BJ (cell line): ENCODE data around the gene GIGYF2. TPM values are rescaled to one million over a fixed set of nuclear protein-coding genes. Genes with fewer than 3 reads are reported as not detected.

ENCODE experiments used
- CTCF ChIA-PET: fragments of 350-600 bp; formaldehyde crosslinking; extraction: SDS; loops from one replicate; lab custom pipeline; 2021; ENCODE audit warnings: antibody characterized with exemption, inconsistent platforms; lab: Yijun Ruan, JAX
- POLR2A ChIA-PET: fragments of 300-600 bp; sonication (Branson Sonifier 250); formaldehyde crosslinking; extraction: SDS; loops from one replicate; lab custom pipeline; 2021; ENCODE audit warnings: antibody characterized with exemption; lab: Charles Lee
- DNase-seq: peaks from one replicate; pipeline ENCODE4 v3.0.0-alpha.2; 2011; ENCODE audit warnings: low read depth
- H3K27me3 ChIP-seq: 2 replicates; pipeline ENCODE4 v1.6.0; 2011; ENCODE audit warnings: low read length; ENCODE audit not compliant: control insufficient read depth, insufficient read depth
- H3K36me3 ChIP-seq: 2 replicates; pipeline ENCODE4 v1.5.1; 2011; ENCODE audit warnings: low read length; ENCODE audit not compliant: control insufficient read depth, insufficient read depth
- H3K4me3 ChIP-seq: 2 replicates; pipeline ENCODE4 v1.5.1; 2011; ENCODE audit warnings: low read depth, mild to moderate bottlenecking, control low read depth, low read length
- polyA plus RNA-seq: library from polyadenylated mRNA; depleted of rRNA; stranded (reverse); fragments of >200 nt; gene quantifications from 2 replicates; pipeline ENCODE4 v1.2.3, GENCODE V29; 2011
- TF ChIP-seq, protein P1 (sequence below): IDR thresholded peaks from 2 replicates; pipeline ENCODE4 v1.5.1; 2011; ENCODE audit warnings: low read depth, mild to moderate bottlenecking, control low read depth, inconsistent platforms, low read length, moderate library complexity; ENCODE audit not compliant: insufficient read depth

The GIGYF2 gene
- polyA plus RNA-seq, 1 experiment, result 28.0 TPM

DNA sequence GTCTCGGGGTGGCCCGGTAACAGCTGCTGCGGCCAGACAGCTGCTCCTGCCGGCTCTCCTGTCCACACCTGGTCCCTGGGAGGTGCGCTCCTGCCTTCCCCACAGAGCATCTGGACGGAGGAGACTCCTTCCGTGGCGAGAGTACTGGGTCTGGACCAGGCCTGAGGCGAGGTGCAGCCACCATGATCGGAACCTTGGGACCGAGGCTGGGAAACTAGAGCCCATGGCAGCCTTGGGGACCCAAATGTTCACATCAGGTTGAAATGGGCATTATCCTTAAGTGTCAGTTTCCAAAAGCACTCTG is 628 bp downstream of the GIGYF2 start:
- no peak for DNase-seq
- Histone ChIP-seq H3K36me3 (no peaks in the 10 kb centered on the region; the same call in 1 of the 2 replicates), H3K4me3 (peak overlapping the region; percentile 94), H3K27me3 (no peaks in the 10 kb centered on the region)
- CTCF ChIA-PET, result interaction anchor here (1.4 kb wide), 1 partner anchor 22 kb away, joined by 3 read pairs; no protein-coding TSS in a partner anchor
- TF ChIP-seq, protein P1, sequence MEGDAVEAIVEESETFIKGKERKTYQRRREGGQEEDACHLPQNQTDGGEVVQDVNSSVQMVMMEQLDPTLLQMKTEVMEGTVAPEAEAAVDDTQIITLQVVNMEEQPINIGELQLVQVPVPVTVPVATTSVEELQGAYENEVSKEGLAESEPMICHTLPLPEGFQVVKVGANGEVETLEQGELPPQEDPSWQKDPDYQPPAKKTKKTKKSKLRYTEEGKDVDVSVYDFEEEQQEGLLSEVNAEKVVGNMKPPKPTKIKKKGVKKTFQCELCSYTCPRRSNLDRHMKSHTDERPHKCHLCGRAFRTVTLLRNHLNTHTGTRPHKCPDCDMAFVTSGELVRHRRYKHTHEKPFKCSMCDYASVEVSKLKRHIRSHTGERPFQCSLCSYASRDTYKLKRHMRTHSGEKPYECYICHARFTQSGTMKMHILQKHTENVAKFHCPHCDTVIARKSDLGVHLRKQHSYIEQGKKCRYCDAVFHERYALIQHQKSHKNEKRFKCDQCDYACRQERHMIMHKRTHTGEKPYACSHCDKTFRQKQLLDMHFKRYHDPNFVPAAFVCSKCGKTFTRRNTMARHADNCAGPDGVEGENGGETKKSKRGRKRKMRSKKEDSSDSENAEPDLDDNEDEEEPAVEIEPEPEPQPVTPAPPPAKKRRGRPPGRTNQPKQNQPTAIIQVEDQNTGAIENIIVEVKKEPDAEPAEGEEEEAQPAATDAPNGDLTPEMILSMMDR, result no peak
- POLR2A ChIA-PET, result interaction anchor here (0.6 kb wide), 1 partner anchor 21 kb away, joined by 10 read pairs; no protein-coding TSS in a partner anchor

GRCh38 chr2:232698556-232699091 is 1.5 kb downstream of the GIGYF2 start:
- TF ChIP-seq, protein P1, result no peak
- POLR2A ChIA-PET, result no interaction called here
- no peaks in the 10 kb centered on the region; the same call in 1 of the 2 replicates for H3K36me3 ChIP-seq
- no peak for DNase-seq
- peak overlapping the region; percentile 94 for H3K4me3 ChIP-seq
- CTCF ChIA-PET, result interaction anchor here (0.7 to 1.4 kb wide), 2 partner anchors 18 to 21 kb away, joined by 3 read pairs; no protein-coding TSS in a partner anchor
- H3K27me3 ChIP-seq, result no peaks in the 10 kb centered on the region

- TF ChIP-seq, protein P1, result no peak
- ChIA-PET CTCF (no interaction called here), POLR2A (no interaction called here)
- Histone ChIP-seq H3K4me3 (no peak overlapping the region), H3K36me3 (no peaks in the 10 kb centered on the region; the same call in 1 of the 2 replicates), H3K27me3 (no peaks in the 10 kb centered on the region)
- no peak for DNase-seq
Measured at GRCh38 chr2:232699110-232699509, 2.0 kb downstream of the GIGYF2 start.

GRCh38 chr2:232700154-232700553 is 3.0 kb downstream of the GIGYF2 start:
- H3K36me3 ChIP-seq, result no peaks in the 10 kb centered on the region; the same call in 1 of the 2 replicates
- ChIA-PET POLR2A (interaction anchor here (0.6 to 0.7 kb wide), 2 partner anchors 16 to 21 kb away, joined by 3 read pairs; no protein-coding TSS in a partner anchor), CTCF (interaction anchor here (1.2 kb wide), 1 partner anchor 88 kb away, joined by 3 read pairs; no protein-coding TSS in a partner anchor)
- H3K27me3 ChIP-seq, result no peaks in the 10 kb centered on the region
- no peak for DNase-seq
- H3K4me3 ChIP-seq, result no peak overlapping the region
- TF ChIP-seq, protein P1, result no peak

DNA sequence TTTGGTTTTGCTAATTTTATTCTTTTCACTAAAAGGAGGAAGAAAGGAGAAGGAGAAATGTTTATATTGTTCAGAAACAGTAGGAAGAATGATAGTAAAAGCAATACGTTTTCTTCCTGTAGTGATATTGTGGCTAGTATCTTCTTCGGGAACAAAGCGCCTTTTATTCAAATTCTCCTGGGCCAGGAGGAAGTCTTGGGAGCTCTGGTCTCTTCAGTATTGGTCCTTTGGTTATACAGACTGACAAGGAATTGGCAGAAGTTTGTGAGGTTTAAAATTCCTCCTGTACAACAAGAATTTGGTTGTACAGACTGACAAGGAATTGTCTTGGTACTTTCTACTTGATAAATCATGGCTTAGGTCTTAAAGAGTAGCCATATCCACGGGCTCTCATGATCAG is 9.9 kb downstream of the GIGYF2 start:
- TF ChIP-seq, protein P1, result no peak
- DNase-seq, result no peak
- ChIA-PET CTCF (interaction anchor here (1.2 kb wide), 1 partner anchor 53 kb away, joined by 3 read pairs; no protein-coding TSS in a partner anchor), POLR2A (no interaction called here)
- Histone ChIP-seq H3K36me3 (peaks cover 3% of the 10 kb centered on the region; the same call in 1 of the 2 replicates), H3K27me3 (no peaks in the 10 kb centered on the region), H3K4me3 (no peak overlapping the region)
